ENCODE data around the gene AGER.
"Not testable (repeated sequence)": the region's sequence is repeated elsewhere in the genome, so short reads cannot be mapped to it uniquely, and the experiment has no call there.

AGER gene

GRCh38 chr6:32146687-32147086 lies 37.4 kb downstream of the AGER start:
- no peak for DNase-seq

- DNase-seq: no peak
Observed at GRCh38 chr6:32146287-32146686, 37.8 kb downstream of the AGER start.

GRCh38 chr6:32144238-32144637 lies 39.8 kb downstream of the AGER start:
- DNase-seq: not testable (repeated sequence)

GRCh38 chr6:32140420-32141046 lies 43.5 kb downstream of the AGER start:
- no peak for DNase-seq

GRCh38 chr6:32139590-32139989 lies 44.5 kb downstream of the AGER start:
- no peak for DNase-seq

- DNase-seq: no peak
Observed at GRCh38 chr6:32137454-32137853, 46.6 kb downstream of the AGER start.

GRCh38 chr6:32133786-32134185 lies 50.3 kb downstream of the AGER start:
- DNase-seq: no peak

- DNase-seq: no peak
Observed at GRCh38 chr6:32132110-32132509, 51.9 kb downstream of the AGER start.

GRCh38 chr6:32131439-32131948 lies 52.6 kb downstream of the AGER start:
- no peak for DNase-seq

Data from GF-D8 (cell line).